ENCODE measurements around the gene XG. TPM values are rescaled to one million over a fixed set of nuclear protein-coding genes. Genes with fewer than 3 reads are reported as not detected.
A peak's percentile ranks its signal among the peaks of the same experiment; 100 is the strongest.
"Not testable (repeated sequence)": the region's sequence is repeated elsewhere in the genome, so short reads cannot be mapped to it uniquely, and the experiment has no call there.

Gene XG
- total RNA-seq, 6 donors from 2014 or later = 0.69 to 0.81 TPM; not detected in 4

DNA sequence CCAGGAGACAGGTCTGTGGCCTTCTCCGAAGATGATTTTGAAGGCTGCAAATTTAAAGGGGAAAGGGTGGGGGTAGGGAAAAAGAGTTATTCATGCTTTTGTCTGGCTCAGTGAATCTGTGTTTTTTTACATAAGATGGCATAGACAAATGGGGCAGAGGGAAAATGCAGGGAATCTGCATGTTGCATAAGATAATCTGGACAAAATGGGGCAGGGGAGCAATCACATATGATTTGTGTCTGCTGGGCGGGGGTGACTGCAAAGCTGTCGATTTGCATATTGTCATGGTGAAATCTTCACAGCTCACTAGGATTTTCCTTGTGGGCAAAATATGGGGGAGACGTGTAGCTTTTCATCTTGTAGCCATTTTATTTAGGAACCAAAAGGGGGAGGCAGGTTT, 47.5 kb downstream of the XG start:
- DNase-seq (no peak), ATAC-seq (ENCODE audit: low FRiP score in 2 of 2) (no peak)
- WGBS, 2 donors = 73 to 75% methylated on average over 4 of the region's 4 CpGs
- Histone ChIP-seq H3K4me3 (no peak overlapping the region), H3K27ac (no peak overlapping the region), H3K4me1 (no peaks in the 10 kb centered on the region), H3K9me3 (no peaks in the 10 kb centered on the region), H3K36me3 (no peaks in the 10 kb centered on the region), H3K27me3 (no peaks in the 10 kb centered on the region)
- TF ChIP-seq POLR2A (IDR thresholded peaks at IDR 0.05) (no peak), EP300 (IDR thresholded peaks at IDR 0.05) (no peak), POLR2AphosphoS5 (IDR thresholded peaks at IDR 0.05) (no peak)
- TF ChIP-seq, protein P1, sequence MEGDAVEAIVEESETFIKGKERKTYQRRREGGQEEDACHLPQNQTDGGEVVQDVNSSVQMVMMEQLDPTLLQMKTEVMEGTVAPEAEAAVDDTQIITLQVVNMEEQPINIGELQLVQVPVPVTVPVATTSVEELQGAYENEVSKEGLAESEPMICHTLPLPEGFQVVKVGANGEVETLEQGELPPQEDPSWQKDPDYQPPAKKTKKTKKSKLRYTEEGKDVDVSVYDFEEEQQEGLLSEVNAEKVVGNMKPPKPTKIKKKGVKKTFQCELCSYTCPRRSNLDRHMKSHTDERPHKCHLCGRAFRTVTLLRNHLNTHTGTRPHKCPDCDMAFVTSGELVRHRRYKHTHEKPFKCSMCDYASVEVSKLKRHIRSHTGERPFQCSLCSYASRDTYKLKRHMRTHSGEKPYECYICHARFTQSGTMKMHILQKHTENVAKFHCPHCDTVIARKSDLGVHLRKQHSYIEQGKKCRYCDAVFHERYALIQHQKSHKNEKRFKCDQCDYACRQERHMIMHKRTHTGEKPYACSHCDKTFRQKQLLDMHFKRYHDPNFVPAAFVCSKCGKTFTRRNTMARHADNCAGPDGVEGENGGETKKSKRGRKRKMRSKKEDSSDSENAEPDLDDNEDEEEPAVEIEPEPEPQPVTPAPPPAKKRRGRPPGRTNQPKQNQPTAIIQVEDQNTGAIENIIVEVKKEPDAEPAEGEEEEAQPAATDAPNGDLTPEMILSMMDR (IDR thresholded peaks at IDR 0.05) = no peak

DNA sequence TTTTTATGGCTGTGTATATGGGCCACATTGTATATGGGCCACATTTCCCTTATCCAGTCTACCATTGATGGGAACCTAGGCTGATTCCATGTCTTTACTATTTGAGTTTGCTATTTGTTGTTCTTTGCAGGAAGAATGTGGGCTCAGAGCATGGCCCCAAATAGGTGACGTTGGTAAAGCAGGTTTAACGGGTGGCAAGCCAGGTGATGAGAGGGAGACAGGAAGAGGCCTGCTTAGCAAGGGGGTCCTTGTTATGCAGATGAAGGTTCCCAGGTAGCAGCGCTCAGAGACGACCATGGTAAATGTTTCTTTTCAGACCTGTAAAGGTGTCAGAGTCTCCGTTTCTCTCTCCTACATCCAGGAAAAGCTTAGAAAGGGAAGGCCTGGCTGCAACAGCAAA, 48.1 kb downstream of the XG start:
- H3K4me1 ChIP-seq; DNase-seq; H3K9me3 ChIP-seq; H3K27me3 ChIP-seq; H3K27ac ChIP-seq; H3K4me3 ChIP-seq; ATAC-seq (ENCODE audit: low FRiP score in 2 of 2); H3K36me3 ChIP-seq: not testable (repeated sequence)
- WGBS, 2 donors = 71 to 77% methylated on average over 3 to 5 of the region's 5 CpGs

DNA sequence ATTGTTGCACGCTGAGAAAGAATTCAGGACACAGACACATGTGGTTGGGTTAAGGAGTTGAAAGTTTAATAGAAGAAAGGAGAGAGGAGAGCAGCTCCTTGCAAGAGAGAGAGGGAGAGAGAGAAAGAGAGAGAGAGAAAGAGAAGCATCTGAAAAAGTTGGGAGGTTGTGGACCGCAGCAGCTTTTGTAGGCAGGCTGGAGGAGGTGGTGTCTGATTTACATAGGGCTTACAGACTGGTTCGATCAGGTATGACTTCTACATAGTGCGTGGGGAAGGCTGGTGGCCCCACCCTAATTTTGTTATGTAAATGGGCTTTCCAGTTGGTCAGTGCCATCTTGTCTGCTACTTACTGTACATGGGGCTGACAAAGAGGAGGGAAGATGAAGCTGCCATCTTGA, 49.4 kb downstream of the XG start:
- DNase-seq (no peak), ATAC-seq (ENCODE audit: low FRiP score in 2 of 2) (no peak)
- WGBS, 2 donors = 86 to 88% methylated on average over 4 of the region's 4 CpGs
- H3K27ac ChIP-seq = no peak overlapping the region
- H3K36me3 ChIP-seq = no peaks in the 10 kb centered on the region
- no peak overlapping the region for H3K4me3 ChIP-seq
- no peaks in the 10 kb centered on the region for H3K4me1 ChIP-seq
- TF ChIP-seq POLR2A (IDR thresholded peaks at IDR 0.05) = no peak
- no peak for TF ChIP-seq EP300 (IDR thresholded peaks at IDR 0.05)
- no peak for TF ChIP-seq POLR2AphosphoS5 (IDR thresholded peaks at IDR 0.05)
- TF ChIP-seq, protein P1 (IDR thresholded peaks at IDR 0.05) = no peak
- no peaks in the 10 kb centered on the region for H3K9me3 ChIP-seq
- H3K27me3 ChIP-seq = no peaks in the 10 kb centered on the region

DNA sequence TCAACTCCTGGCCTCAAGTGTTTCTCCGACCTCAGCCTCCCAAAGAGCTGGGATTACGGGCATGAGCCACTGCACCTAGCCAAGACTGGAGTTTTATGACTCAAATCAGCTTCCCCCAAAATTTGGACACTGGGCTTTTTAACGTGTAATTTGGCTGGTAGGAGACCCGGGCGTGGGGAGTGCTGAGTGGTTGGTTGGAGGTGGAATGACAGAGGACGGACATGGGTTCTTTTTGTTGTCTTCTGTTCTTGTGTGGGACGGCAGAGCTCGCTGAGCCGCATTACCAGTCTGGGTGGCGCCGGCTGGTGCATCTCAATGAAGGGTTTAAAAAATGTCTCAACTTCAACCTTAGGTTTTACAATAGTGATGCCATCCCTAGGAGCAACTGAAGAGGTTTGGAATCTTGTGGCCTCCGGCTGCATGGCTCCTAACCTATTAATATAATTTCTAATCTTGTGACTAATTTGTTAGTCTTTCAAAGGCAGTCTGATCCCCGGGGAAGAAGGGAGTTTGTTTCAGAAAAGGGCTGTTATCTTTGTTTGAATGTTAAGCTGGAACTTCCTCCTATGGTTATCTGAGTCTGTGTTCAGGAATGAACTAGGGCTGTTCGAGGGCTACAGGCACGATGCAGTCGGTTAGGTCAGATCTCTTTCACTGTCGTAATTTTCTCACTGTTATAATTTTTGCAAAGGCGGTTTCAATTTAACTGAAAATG, 50.7 kb downstream of the XG start:
- not testable (repeated sequence) for H3K4me1 ChIP-seq; H3K27ac ChIP-seq; ATAC-seq (ENCODE audit: low FRiP score in 2 of 2); DNase-seq; H3K36me3 ChIP-seq; H3K27me3 ChIP-seq; H3K9me3 ChIP-seq; H3K4me3 ChIP-seq
- 46 to 58% methylated on average over 11 to 18 of the region's 18 CpGs for WGBS, 2 donors

DNA sequence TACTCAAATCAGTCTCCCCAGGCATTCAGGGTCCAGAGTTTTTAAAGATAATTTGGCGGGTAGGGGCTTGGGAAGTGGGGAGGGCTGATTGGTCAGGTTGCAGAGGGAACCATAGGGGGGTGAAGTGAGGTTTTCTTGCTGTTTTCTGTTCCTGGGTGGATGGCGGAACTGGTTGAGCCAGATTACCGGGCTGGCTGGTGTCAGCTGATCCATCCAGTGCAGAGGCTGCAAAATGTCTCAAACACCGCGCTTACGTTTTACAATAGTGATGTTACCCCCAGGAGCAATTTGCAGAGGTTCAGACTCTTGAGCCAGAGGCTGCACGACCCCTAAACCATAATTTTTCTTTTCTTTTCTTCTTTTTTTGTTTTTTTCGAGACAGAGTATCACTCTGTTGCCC, 51.6 kb downstream of the XG start:
- DNase-seq; H3K27me3 ChIP-seq; ATAC-seq (ENCODE audit: low FRiP score in 2 of 2); H3K9me3 ChIP-seq; H3K27ac ChIP-seq; H3K4me1 ChIP-seq; H3K36me3 ChIP-seq; H3K4me3 ChIP-seq: not testable (repeated sequence)
- 57 to 72% methylated on average over 5 to 8 of the region's 8 CpGs for WGBS, 2 donors

DNA sequence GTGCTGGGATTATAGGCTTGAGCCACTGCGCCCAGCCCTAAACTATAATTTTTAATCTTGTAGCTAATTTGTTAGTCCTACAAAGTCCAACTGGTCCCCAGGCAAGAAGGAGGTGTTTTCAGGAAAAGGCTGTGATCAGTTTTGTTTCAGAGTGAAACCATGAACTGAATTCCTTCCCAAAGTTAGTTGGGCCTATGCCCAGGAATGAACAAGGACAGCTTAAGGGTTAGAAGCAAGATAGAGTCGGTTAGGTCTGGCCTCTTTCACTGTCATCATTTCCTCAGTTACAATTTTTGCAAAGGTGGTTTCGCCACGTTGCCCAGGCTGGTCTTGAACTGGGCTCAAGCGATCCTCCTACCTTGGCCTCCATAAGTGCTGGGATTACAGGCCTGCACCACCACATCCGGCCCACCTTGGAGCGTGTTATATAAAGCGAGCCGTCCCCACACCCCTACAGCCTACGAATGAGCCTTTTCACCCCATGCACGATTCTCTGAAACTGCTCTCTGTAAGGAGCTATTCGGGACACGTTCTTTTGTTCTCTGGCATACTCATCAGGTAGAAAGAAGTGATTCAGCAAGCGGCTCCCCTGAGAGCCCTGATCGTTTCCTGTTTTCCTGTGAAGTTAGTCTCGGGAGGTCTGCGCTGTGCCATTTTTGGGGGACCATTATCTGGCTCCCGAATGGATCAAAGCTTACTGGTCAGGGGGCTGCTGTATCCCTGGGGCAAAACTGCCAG, 52.4 kb downstream of the XG start:
- not testable (repeated sequence) for H3K27ac ChIP-seq, H3K36me3 ChIP-seq, H3K4me3 ChIP-seq, DNase-seq, H3K9me3 ChIP-seq, H3K27me3 ChIP-seq, H3K4me1 ChIP-seq
- WGBS, 2 donors = 79 to 100% methylated on average over 1 to 15 of the region's 18 CpGs
- ATAC-seq (ENCODE audit: low FRiP score in 2 of 2) = peak in 1 of 2 donors; percentile 28

DNA sequence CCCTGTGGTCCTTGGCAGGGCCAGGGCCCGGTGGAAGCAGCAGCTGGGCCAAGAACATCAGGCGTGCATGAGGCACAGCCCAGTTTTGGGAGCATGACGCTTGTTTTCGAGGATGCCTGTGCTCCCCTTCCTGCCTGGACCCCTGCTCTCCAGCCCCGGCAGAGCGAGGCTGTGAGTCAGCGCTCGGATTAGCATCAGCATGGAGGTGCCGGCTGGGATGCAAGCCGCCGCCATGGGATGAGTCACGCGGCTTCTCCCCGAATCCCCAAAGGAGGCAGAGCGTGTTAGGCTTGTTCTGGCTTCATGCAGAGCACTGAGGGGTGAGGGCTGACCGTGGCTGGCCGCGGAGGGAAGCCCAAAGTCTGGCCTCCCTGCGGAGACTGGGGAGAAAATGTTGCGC, 53.0 kb downstream of the XG start:
- H3K4me3 ChIP-seq, H3K9me3 ChIP-seq, H3K27me3 ChIP-seq, H3K27ac ChIP-seq, H3K4me1 ChIP-seq, H3K36me3 ChIP-seq: not testable (repeated sequence)
- ATAC-seq (ENCODE audit: low FRiP score in 2 of 2) = peak in 1 of 2 donors; percentile 92
- DNase-seq = peak in 1 of 2 donors; percentile 32
- 87 to 100% methylated on average over 3 to 20 of the region's 20 CpGs for WGBS, 2 donors
